GM06990 (cell line): ENCODE data around the gene MACC1.

Experiments
- DNase-seq: peaks from one replicate; pipeline ENCODE4 v3.0.0-alpha.2; 2011; ENCODE audit not compliant: insufficient read length; ENCODE audit errors: extremely low read depth
- H3K27me3 ChIP-seq: replicated peaks from 2 replicates; pipeline ENCODE4 v1.6.0; 2011; ENCODE audit warnings: low read length; ENCODE audit not compliant: control insufficient read depth, insufficient read depth
- H3K36me3 ChIP-seq: 2 replicates; pipeline ENCODE4 v1.5.1; 2011; ENCODE audit warnings: low read length; ENCODE audit not compliant: control insufficient read depth, insufficient read depth
- H3K4me3 ChIP-seq: replicated peaks from 2 replicates; pipeline ENCODE4 v1.5.1; 2011; ENCODE audit warnings: low read depth, mild to moderate bottlenecking, control low read depth, low read length
- CTCF ChIP-seq: IDR thresholded peaks from 2 replicates; pipeline ENCODE4 v1.5.1; 2011; ENCODE audit warnings: low read length, control low read depth, mild to moderate bottlenecking, inconsistent platforms; ENCODE audit not compliant: insufficient read depth, poor library complexity, severe bottlenecking

The MACC1 gene

GRCh38 chr7:20112696-20113095, 104.5 kb downstream of the MACC1 start:
- TF ChIP-seq CTCF, result no peak
- H3K36me3 ChIP-seq, result no peaks in the 10 kb centered on the region
- H3K4me3 ChIP-seq, result no peak overlapping the region
- no peaks in the 10 kb centered on the region for H3K27me3 ChIP-seq
- DNase-seq, result no peak

DNA sequence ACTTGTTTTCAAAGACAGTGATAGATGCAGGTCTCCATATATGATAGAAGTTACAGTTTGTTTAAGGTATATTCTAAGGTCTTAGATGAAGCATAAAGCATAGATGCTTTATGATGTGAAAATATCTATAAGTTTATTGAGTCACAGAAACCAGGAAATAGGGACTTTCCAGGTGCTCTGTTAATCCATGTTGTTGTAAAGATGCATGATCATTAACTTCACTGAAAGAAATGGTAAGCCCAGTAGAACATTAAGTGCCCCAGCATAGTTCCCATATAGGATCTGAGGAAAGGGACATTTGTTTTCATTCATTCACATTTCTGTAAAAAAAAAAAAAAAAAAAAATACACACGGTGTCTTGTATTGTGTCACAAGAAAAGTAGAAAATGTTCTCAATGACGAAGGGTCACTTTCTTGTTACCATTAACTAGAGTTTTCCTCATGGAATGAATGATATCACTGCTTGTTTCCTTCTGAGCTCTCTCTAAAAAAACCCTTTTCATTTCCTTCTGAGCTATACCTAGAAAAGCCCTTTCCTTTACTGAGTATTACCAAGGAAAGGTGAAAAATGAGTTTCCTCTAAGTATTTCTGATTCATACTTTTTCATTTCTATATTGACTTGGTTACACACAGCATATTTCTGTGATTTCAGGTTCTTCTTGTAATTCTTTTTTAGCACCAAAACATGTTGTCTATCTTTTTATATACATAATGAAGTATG, 105.2 kb downstream of the MACC1 start:
- Histone ChIP-seq H3K36me3 (no peaks in the 10 kb centered on the region), H3K27me3 (no peaks in the 10 kb centered on the region), H3K4me3 (no peak overlapping the region)
- TF ChIP-seq CTCF, result no peak
- no peak for DNase-seq

DNA sequence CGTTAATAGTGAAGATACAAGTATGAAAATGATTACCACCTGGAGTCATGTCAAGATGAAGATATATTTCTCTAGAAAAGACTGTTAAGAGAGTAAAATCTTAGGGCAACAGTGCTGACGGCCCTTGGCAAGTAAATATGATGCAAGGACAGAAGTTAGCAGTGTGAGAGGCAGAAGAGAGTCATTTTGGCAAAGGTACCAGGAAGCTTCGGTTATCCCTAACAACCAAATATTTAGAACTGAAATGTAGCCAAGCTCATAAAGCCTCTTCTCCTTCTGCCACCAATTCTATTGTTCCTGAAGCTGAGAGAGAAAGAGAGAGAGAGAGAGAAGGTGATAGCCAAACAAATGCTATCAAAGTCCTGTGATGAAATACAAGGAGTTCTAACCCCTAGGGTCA, 109.6 kb downstream of the MACC1 start:
- no peak for TF ChIP-seq CTCF
- Histone ChIP-seq H3K27me3 (no peaks in the 10 kb centered on the region), H3K4me3 (no peak overlapping the region), H3K36me3 (no peaks in the 10 kb centered on the region)
- DNase-seq, result no peak

DNA sequence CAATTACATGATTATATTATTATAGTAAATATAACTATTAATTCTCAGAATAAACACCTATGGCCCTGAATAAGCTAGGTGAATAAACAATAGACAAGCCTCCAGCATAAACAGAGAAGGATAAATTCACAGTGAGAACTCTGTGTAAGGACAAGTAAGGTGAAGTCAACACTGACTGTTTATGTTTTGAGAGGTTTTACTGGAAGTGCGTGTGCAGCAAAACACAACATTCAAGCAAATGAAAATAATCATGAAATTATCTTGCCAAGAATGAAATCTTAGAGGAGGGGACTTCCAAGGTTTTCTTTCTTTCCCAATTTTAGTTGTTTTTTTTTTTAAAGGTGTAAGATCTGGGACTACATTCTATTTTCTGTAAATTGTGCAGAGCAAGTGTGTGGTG, 112.5 kb downstream of the MACC1 start:
- no peaks in the 10 kb centered on the region for H3K27me3 ChIP-seq
- no peak overlapping the region for H3K4me3 ChIP-seq
- no peak for TF ChIP-seq CTCF
- DNase-seq, result no peak
- no peaks in the 10 kb centered on the region for H3K36me3 ChIP-seq

- no peak for TF ChIP-seq CTCF
- no peak for DNase-seq
- H3K36me3 ChIP-seq, result no peaks in the 10 kb centered on the region
Observed at GRCh38 chr7:20102982-20103381, 114.2 kb downstream of the MACC1 start.

GRCh38 chr7:20095862-20096261, 121.3 kb downstream of the MACC1 start:
- DNase-seq, result no peak

More at GRCh38 chr7:20102982-20103381, 114.2 kb downstream of the MACC1 start:
- Histone ChIP-seq H3K4me3 (no peak overlapping the region), H3K27me3 (no peaks in the 10 kb centered on the region)

More at GRCh38 chr7:20095862-20096261, 121.3 kb downstream of the MACC1 start:
- TF ChIP-seq CTCF, result no peak
- Histone ChIP-seq H3K36me3 (no peaks in the 10 kb centered on the region; the same call in 1 of the 2 replicates), H3K27me3 (no peaks in the 10 kb centered on the region), H3K4me3 (no peak overlapping the region)
